ENCODE measurements around the gene TMEM176A. TPM values are rescaled to one million over a fixed set of nuclear protein-coding genes. Genes with fewer than 3 reads are reported as not detected.

The TMEM176A gene
- total RNA-seq, 8 experiments from 2014 or later, result 0.42 to 179 (median 25.6) TPM

DNA sequence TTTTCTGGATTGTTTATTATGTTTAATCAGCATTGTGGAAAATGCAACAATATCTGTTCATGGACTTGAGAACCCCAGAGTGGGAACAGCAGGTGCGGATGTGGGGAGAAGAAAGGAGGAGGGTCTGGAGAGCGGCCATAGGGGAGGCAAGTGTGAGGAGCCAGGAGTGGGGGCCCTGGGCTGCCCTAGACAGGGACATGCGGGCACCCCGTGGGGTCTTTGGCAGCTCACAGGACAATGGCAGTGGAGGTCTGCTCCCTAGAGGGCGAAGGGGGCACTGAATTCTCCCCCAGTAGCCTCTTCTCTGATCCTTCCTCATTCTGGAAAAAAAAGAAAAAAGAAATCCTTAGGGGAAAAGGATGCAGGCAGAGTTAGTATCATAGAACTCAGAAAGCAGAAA is 9.3 kb upstream of the TMEM176A start:
- H3K4me1 ChIP-seq (replicated peaks in 1 of 2), result peaks cover 0 to 4% of the 10 kb centered on the region in 2 donors
- WGBS, 10 experiments, result 20 to 100% (median 83%) methylated on average over 1 to 5 of the region's 5 CpGs; no CpG with 5 or more reads in 4 of the 10 experiments
- no peak overlapping the region for H3K4me3 ChIP-seq
- ATAC-seq (replicated peaks in 6 of 8), result no peak
- no peak overlapping the region for H3K27ac ChIP-seq
- in situ Hi-C loops (cut with MboI; ENCODE audit: low pct_unique_long_range_greater_than_20kb in 2 of 9, low sequenced_read_pairs in 9 of 9, unreplicated experiment in 9 of 9), result loop anchor here in 5 of 9 experiments (25.0 kb wide), 1 partner anchor 196 kb away; the partner anchor contains the start of genes KCNH2 (in 5 of the 5) and NOS3 (in 5 of the 5)

DNA sequence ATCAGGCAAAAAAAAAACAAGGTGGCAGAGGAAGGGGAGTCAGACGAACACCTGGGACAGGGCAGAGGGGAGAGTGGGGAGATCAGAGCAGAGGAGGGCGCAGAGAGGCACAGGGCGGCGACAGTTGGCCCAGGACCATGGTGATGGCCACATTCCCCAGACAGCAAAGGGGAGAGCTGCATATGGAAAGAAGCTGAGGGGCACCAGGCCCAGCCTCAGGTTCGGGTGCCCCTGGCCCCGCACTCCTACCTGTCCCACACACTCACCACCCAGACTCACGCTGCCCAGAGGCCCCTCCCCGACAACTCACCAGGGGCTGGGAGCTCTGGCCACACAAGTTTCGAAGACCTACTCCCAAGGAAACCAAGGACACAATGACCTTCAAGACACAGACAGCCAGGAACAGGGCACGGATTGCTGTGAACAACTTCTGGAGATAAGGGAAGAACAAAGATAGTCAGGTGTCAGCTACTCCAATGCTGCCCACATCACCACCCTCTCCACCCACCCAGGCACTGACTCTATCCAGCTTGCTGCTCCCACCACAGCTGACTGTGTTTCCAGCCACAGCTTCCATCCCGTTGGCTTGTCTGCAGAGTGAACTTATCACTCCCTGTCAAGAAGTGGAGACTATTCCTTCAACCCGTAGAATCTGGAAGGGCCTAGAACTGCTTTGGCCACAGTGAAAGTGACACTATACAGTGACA is 8.7 kb upstream of the TMEM176A start:
- no peak overlapping the region for H3K4me3 ChIP-seq
- no peak for ATAC-seq (replicated peaks in 6 of 8)
- in situ Hi-C loops (cut with MboI; ENCODE audit: low pct_unique_long_range_greater_than_20kb in 2 of 9, low sequenced_read_pairs in 9 of 9, unreplicated experiment in 9 of 9), result loop anchor here in 5 of 9 experiments (25.0 kb wide), 1 partner anchor 195 kb away; the partner anchor contains the start of genes KCNH2 (in 5 of the 5) and NOS3 (in 5 of the 5)
- 20 to 100% (median 55%) methylated on average over 1 to 10 of the region's 12 CpGs for WGBS, 10 experiments
- peaks cover 2 to 4% of the 10 kb centered on the region in 2 donors for H3K4me1 ChIP-seq (replicated peaks in 1 of 2)
- no peak overlapping the region for H3K27ac ChIP-seq

DNA sequence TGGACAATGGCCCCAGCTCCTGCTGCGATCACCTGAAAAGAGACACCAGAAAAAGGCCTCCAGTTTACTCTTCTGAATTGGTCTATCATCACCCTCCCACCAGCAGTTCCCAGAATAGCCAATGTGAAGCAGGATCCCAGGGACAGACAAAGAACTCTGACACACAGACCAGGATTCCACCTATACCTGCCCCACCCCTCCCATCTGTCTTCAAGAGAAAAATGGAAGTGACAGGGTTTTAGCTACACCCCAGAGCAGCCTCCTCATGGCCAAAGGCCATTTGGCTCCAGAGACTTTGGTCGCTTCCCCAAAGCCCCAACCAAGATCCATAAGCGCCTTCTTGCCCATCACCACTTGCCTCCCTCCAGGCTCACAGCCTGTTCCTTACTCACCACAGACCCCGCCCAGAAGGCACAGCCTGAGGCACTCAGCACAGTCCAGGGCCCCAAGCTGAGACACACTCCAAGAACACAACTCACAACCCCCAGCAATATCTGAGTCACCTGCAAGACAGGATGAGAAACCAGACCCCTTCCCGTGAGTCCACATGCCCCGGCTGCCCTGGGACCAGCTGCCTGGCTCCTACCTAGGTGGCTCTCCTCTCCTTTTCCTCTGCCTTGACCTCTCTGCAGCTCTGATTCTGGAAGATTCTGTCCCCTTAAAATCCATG is 6.9 kb upstream of the TMEM176A start:
- no peak overlapping the region for H3K4me3 ChIP-seq
- WGBS, 10 experiments, result 20 to 100% (median 87%) methylated on average over 1 to 4 of the region's 6 CpGs; no CpG with 5 or more reads in 5 of the 10 experiments
- peaks cover 0 to 12% of the 10 kb centered on the region in 2 donors for H3K4me1 ChIP-seq (replicated peaks in 1 of 2)
- in situ Hi-C loops (cut with MboI; ENCODE audit: low pct_unique_long_range_greater_than_20kb in 2 of 9, low sequenced_read_pairs in 9 of 9, unreplicated experiment in 9 of 9), result loop anchor here in 5 of 9 experiments (25.0 kb wide), 1 partner anchor 194 kb away; the partner anchor contains the start of genes KCNH2 (in 5 of the 5) and NOS3 (in 5 of the 5)
- ATAC-seq (replicated peaks in 6 of 8), result peak in 3 of 8 experiments; percentile 39 to 84 (median 78)
- H3K27ac ChIP-seq, result no peak overlapping the region

DNA sequence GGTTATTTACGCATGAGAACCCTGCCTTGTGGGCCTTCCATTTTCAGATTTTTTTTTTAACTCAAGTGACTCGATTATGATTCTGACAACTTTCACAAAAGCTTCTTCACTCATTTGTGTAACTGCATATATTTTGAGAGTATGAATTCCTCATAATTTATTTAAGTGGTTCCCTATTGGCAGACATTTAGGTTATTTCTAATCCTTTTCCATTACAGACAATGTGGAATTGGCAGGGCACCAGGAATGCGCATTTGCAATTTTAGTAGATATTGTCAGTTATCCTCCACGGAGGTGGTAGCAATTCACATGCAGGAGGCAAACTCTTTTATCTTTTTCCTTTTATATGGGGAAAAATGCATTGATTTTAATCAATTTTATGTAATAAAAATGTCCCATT is 2.9 kb upstream of the TMEM176A start:
- Histone ChIP-seq H3K4me1 (replicated peaks in 1 of 2) (peaks cover 3 to 15% of the 10 kb centered on the region in 2 donors), H3K27ac (no peak overlapping the region), H3K4me3 (no peak overlapping the region)
- ATAC-seq (replicated peaks in 6 of 8), result no peak
- in situ Hi-C loops (cut with MboI; ENCODE audit: low pct_unique_long_range_greater_than_20kb in 2 of 9, low sequenced_read_pairs in 9 of 9, unreplicated experiment in 9 of 9), result loop anchor here in 5 of 9 experiments (25.0 kb wide), 1 partner anchor 190 kb away; the partner anchor contains the start of genes KCNH2 (in 5 of the 5) and NOS3 (in 5 of the 5)
- 22 to 100% (median 55%) methylated on average over 1 to 4 of the region's 4 CpGs; no CpG with 5 or more reads in 1 of the 10 experiments for WGBS, 10 experiments

DNA sequence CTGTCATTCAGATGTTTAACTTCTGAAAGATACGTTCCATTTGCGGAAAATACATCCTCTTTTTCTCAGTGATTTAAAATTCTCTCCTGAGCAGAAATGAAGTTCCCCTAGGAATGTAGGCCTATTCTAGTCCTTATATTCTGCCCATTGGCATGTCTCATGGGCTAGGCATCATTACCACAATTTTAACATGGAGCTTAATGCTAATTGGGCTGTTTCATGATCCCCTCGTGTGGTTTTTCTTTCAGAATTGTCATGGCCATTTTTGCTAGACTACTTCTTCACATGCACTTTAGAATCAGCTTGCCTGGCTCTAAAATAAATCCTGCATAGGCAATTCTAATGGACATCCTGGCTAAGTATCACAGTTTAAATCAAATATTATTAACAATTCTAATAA is 1.4 kb upstream of the TMEM176A start:
- in situ Hi-C loops (cut with MboI; ENCODE audit: low pct_unique_long_range_greater_than_20kb in 2 of 9, low sequenced_read_pairs in 9 of 9, unreplicated experiment in 9 of 9), result loop anchor here in 5 of 9 experiments (25.0 kb wide), 1 partner anchor 188 kb away; the partner anchor contains the start of genes KCNH2 (in 5 of the 5) and NOS3 (in 5 of the 5)
- ATAC-seq (replicated peaks in 6 of 8), result no peak
- Histone ChIP-seq H3K4me1 (replicated peaks in 1 of 2) (peaks cover 3 to 15% of the 10 kb centered on the region in 2 donors), H3K4me3 (peak overlapping the region in 4 of 5 donors; percentile 39 to 56 (median 44)), H3K27ac (no peak overlapping the region)
- 25 to 100% (median 75%) methylated on average over 1 to 3 of the region's 3 CpGs for WGBS, 10 experiments

DNA sequence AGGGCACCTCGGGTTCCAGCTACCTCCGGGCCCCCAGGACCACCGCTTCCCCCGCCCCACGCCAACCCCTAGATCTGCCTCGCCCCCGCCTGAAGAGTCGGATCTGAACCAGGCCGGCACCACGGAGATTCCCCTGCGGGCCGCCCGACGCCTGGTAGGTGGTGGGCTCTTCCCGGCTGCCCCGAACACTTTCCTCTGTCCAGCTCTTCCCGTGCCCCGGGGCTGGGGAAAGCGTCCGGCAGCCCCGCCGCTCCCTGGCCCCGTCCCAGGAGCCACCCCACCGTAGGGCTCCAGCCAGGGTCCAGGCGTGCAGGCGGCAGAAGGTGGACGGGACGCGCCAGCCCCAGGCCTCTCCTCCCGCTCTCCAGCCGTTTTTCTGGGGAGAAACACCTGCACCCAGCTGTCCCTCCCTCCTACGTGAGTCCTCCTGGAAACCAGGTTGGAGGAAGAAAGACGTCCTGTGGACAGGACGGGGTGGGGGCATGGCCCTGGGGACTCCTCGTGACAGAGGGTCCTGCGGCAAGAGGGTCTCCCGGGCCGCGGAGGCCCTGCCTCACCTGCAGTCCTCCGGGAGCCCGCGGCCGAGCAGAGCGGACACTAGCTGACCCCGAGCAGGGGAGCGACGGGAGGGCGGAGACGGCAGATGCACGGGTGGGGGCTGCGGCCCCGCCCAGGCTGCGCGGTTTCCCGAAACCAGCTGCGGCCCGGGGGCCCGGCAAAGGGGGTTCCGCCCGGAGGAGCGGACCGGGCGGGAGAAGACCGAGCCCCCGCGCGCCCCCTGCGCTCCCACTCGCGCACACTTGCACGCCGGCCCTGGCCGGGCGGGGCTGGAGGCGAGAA is 608 bp upstream of the TMEM176A start, which contains the start of gene TMEM176B:
Gene TMEM176B, minus strand, starts transcription at position 624 of the 840 bp plus-strand sequence. CDS start 3,795 bp downstream, outside the sequence.
- Histone ChIP-seq H3K4me3 (peak within 1 kb of the TSS; percentile 30 to 56 (median 43)), H3K27ac (peak within 1 kb of the TSS; percentile 51 to 69), H3K4me1 (replicated peaks in 1 of 2) (peaks cover 3 to 15% of the 10 kb centered on the region in 2 donors)
- in situ Hi-C loops (cut with MboI; ENCODE audit: low pct_unique_long_range_greater_than_20kb in 2 of 9, low sequenced_read_pairs in 9 of 9, unreplicated experiment in 9 of 9), result loop anchor here in 5 of 9 experiments (25.0 kb wide), 1 partner anchor 187 kb away; the partner anchor contains the start of genes KCNH2 (in 5 of the 5) and NOS3 (in 5 of the 5)
- peak; percentile 18 to 84 (median 80) for ATAC-seq (replicated peaks in 6 of 8)
- WGBS, 10 experiments, result 0 to 70% methylated on average over 2 to 4 of the region's 75 CpGs; no CpG with 5 or more reads in 8 of the 10 experiments

DNA sequence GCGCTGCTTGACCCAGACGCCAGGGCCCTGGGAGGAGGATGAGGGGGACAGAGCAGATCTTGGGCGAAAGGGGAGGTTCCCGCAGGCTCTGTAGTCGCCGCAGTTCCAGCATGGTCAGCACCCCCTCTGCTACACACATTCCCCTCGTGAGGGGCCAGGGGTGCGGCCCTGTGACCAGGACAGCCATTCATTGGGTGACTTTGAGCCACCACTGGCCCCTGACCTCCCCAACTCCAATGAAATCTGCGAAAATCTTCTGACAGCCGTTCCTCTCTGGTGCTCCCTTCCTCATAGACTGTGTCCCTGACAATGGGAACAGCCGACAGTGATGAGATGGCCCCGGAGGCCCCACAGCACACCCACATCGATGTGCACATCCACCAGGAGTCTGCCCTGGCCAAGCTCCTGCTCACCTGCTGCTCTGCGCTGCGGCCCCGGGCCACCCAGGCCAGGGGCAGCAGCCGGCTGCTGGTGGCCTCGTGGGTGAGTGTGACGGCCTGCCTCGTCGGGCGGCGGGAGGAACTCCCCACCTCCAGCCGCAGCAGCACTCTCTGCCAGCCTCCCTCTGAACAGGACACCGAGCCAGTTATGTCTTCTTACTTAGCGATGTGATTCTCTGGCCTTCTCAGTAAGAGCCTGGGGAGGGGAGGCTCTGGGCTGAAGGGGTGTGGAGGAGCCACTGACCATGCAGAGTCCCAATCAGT is 825 bp downstream of the TMEM176A start:
- WGBS, 10 experiments, result 0 to 80% (median 25%) methylated on average over 1 to 5 of the region's 26 CpGs; no CpG with 5 or more reads in 3 of the 10 experiments
- Histone ChIP-seq H3K4me1 (replicated peaks in 1 of 2) (peaks cover 3 to 15% of the 10 kb centered on the region in 2 donors), H3K27ac (peak overlapping the region; percentile 35 to 54), H3K4me3 (peak overlapping the region; percentile 30 to 56 (median 43))
- peak in 5 of 8 experiments; percentile 3 to 21 (median 6) for ATAC-seq (replicated peaks in 6 of 8)
- in situ Hi-C loops (cut with MboI; ENCODE audit: low pct_unique_long_range_greater_than_20kb in 2 of 9, low sequenced_read_pairs in 9 of 9, unreplicated experiment in 9 of 9), result no loop called here

DNA sequence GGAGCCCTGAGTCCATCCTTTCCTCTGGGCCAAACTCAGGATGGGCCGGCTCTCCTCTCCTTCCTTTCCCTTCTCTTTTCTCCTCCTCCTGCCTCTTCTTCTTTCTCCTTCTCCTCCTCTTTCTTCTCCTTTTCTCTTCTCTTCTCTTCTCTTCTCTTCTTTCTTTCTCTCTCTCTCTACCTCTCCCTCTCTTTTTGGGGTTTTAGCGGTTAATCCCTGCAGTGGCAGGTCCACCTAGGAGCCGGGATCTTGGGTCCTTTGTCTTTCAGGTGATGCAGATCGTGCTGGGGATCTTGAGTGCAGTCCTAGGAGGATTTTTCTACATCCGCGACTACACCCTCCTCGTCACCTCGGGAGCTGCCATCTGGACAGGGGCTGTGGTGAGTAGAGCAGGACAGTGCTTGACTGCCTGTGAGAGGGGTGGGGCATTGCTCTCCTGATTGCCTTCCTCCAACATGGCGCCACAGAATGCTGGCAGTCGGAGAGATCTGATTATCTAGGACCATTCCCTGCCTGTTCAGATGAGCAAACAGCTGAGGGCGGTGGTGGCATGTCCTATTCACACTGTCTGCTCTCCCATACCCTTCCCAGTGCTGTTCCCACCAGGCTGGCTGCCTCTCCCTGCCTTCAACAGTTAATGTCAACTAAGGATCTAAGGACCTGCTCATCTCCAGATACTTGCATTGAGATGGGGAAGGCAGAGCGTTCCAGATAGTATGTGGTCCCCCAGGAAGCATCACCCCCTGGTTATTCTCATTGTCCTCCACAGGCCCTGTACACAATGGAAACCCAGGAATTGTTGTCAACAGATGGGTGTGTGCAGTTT is 1.6 kb downstream of the TMEM176A start:
- in situ Hi-C loops (cut with MboI; ENCODE audit: low pct_unique_long_range_greater_than_20kb in 2 of 9, low sequenced_read_pairs in 9 of 9, unreplicated experiment in 9 of 9), result no loop called here
- H3K4me3 ChIP-seq, result peak overlapping the region in 1 of 5 donors; percentile 56
- no peak overlapping the region for H3K27ac ChIP-seq
- H3K4me1 ChIP-seq (replicated peaks in 1 of 2), result peaks cover 3 to 10% of the 10 kb centered on the region in 2 donors
- peak in 1 of 8 experiments; percentile 5 for ATAC-seq (replicated peaks in 6 of 8)
- 29 to 100% (median 86%) methylated on average over 2 to 11 of the region's 12 CpGs; no CpG with 5 or more reads in 1 of the 10 experiments for WGBS, 10 experiments

DNA sequence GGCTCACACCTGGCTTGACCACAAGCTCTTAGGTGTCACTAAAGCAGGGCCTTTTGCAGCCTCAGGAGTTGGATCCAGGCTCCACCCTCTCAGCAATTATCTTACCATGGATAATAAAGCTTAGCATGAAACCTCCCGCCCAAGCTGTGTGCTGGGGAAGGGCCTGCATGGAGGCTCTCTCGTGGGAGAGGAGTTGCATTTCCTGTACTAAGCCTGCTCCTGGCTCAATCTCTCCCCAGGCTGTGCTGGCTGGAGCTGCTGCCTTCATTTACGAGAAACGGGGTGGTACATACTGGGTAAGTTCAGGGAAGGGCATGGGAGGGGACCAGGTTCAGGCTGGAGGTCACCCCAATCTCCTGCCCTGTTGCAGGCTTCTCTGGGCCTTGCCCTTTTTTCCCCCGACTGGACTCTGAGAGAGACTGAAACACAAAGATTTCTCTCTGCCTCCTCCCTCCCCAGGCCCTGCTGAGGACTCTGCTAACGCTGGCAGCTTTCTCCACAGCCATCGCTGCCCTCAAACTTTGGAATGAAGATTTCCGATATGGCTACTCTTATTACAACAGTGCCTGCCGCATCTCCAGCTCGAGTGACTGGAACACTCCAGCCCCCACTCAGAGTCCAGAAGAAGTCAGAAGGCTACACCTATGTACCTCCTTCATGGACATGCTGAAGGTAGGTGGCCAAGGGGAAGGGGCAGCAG is 2.7 kb downstream of the TMEM176A start:
- 0 to 100% (median 63%) methylated on average over 1 to 7 of the region's 10 CpGs; no CpG with 5 or more reads in 4 of the 10 experiments for WGBS, 10 experiments
- in situ Hi-C loops (cut with MboI; ENCODE audit: low pct_unique_long_range_greater_than_20kb in 2 of 9, low sequenced_read_pairs in 9 of 9, unreplicated experiment in 9 of 9), result no loop called here
- no peak overlapping the region for H3K4me3 ChIP-seq

DNA sequence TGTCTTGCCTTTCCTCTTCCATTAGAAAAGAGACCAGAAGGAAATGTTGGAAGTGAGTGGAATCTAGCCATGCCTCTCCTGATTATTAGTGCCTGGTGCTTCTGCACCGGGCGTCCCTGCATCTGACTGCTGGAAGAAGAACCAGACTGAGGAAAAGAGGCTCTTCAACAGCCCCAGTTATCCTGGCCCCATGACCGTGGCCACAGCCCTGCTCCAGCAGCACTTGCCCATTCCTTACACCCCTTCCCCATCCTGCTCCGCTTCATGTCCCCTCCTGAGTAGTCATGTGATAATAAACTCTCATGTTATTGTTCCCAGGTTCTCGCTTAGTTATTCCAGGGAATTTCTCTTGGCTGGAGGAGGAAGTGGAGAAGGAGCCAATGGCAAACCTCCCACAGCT is 4.2 kb downstream of the TMEM176A start:
- Histone ChIP-seq H3K4me3 (no peak overlapping the region), H3K27ac (no peak overlapping the region), H3K4me1 (replicated peaks in 1 of 2) (peaks cover 0 to 3% of the 10 kb centered on the region in 2 donors)
- WGBS, 10 experiments, result 0 to 100% (median 38%) methylated on average over 1 to 4 of the region's 5 CpGs; no CpG with 5 or more reads in 3 of the 10 experiments
- in situ Hi-C loops (cut with MboI; ENCODE audit: low pct_unique_long_range_greater_than_20kb in 2 of 9, low sequenced_read_pairs in 9 of 9, unreplicated experiment in 9 of 9), result no loop called here
- ATAC-seq (replicated peaks in 6 of 8), result no peak

More for the DNA sequence above, 2.7 kb downstream of the TMEM176A start:
- ATAC-seq (replicated peaks in 6 of 8), result peak in 3 of 8 experiments; percentile 38 to 80 (median 70)
- Histone ChIP-seq H3K4me1 (replicated peaks in 1 of 2) (peaks cover 3% of the 10 kb centered on the region in 2 donors), H3K27ac (no peak overlapping the region)

All from motor neuron (in vitro differentiated cells).